ENCODE measurements around the gene IFNA2.
"Not testable (repeated sequence)": the region's sequence is repeated elsewhere in the genome, so short reads cannot be mapped to it uniquely, and the experiment has no call there.

The IFNA2 gene

GRCh38 chr9:21385131-21385670 lies at the start of gene IFNA2:
Gene IFNA2, minus strand, starts transcription at chr9:21385398. Its CDS starts 69 bp downstream, at chr9:21385329.
- no peak for DNase-seq

- not testable (repeated sequence) for DNase-seq
Observed at GRCh38 chr9:21435015-21435383, 49.8 kb upstream of the IFNA2 start.

GRCh38 chr9:21434202-21435014 lies 49.2 kb upstream of the IFNA2 start:
- DNase-seq, result no peak

- no peak for DNase-seq
Observed at GRCh38 chr9:21432672-21433425, 47.7 kb upstream of the IFNA2 start.

GRCh38 chr9:21429191-21429590 lies 44.0 kb upstream of the IFNA2 start:
- no peak for DNase-seq

GRCh38 chr9:21428235-21428634 lies 43.0 kb upstream of the IFNA2 start:
- no peak for DNase-seq

- peak; percentile 87 for DNase-seq
Observed at GRCh38 chr9:21415493-21416267, 30.5 kb upstream of the IFNA2 start.

GRCh38 chr9:21414220-21414940 lies 29.2 kb upstream of the IFNA2 start:
- DNase-seq, result no peak

- DNase-seq, result no peak
Observed at GRCh38 chr9:21413624-21414023, 28.4 kb upstream of the IFNA2 start.

- no peak for DNase-seq
Observed at GRCh38 chr9:21413151-21413550, 28.0 kb upstream of the IFNA2 start.

GRCh38 chr9:21412107-21412506 lies 26.9 kb upstream of the IFNA2 start:
- no peak for DNase-seq

GRCh38 chr9:21408817-21409216 lies 23.6 kb upstream of the IFNA2 start, which contains the start of gene IFNA8:
Gene IFNA8, plus strand, starts transcription at chr9:21409117. Its CDS starts 60 bp downstream, at chr9:21409177.
- no peak for DNase-seq

- DNase-seq, result no peak
Observed at GRCh38 chr9:21404146-21404545, 18.9 kb upstream of the IFNA2 start.

GRCh38 chr9:21402386-21403251 lies 17.4 kb upstream of the IFNA2 start:
- no peak for DNase-seq

- no peak for DNase-seq
Observed at GRCh38 chr9:21399956-21400355, 14.8 kb upstream of the IFNA2 start.

GRCh38 chr9:21398955-21399489 lies 13.8 kb upstream of the IFNA2 start:
- no peak for DNase-seq

GRCh38 chr9:21395778-21396717 lies 10.8 kb upstream of the IFNA2 start:
- DNase-seq, result peak; percentile 9

- DNase-seq, result no peak
Observed at GRCh38 chr9:21392270-21392669, 7.1 kb upstream of the IFNA2 start.

GRCh38 chr9:21383627-21384026 lies 1.6 kb downstream of the IFNA2 start:
- DNase-seq, result no peak
